Glomerular endothelial cell (primary cell): ENCODE data around the gene CLUH. TPM values are rescaled to one million over a fixed set of nuclear protein-coding genes. Genes with fewer than 3 reads are reported as not detected.

ENCODE experiments used
- DNase-seq: peaks from one replicate; pipeline ENCODE4 v3.0.0-alpha.2; 2011; ENCODE audit warnings: low read depth, low spot score; ENCODE audit errors: extremely low read depth
- total RNA-seq: library from RNA; depleted of rRNA; stranded (reverse); fragments of >200 nt; gene quantifications from 2 replicates; pipeline ENCODE4 v1.2.3, GENCODE V29; 2015

Gene CLUH, protein sequence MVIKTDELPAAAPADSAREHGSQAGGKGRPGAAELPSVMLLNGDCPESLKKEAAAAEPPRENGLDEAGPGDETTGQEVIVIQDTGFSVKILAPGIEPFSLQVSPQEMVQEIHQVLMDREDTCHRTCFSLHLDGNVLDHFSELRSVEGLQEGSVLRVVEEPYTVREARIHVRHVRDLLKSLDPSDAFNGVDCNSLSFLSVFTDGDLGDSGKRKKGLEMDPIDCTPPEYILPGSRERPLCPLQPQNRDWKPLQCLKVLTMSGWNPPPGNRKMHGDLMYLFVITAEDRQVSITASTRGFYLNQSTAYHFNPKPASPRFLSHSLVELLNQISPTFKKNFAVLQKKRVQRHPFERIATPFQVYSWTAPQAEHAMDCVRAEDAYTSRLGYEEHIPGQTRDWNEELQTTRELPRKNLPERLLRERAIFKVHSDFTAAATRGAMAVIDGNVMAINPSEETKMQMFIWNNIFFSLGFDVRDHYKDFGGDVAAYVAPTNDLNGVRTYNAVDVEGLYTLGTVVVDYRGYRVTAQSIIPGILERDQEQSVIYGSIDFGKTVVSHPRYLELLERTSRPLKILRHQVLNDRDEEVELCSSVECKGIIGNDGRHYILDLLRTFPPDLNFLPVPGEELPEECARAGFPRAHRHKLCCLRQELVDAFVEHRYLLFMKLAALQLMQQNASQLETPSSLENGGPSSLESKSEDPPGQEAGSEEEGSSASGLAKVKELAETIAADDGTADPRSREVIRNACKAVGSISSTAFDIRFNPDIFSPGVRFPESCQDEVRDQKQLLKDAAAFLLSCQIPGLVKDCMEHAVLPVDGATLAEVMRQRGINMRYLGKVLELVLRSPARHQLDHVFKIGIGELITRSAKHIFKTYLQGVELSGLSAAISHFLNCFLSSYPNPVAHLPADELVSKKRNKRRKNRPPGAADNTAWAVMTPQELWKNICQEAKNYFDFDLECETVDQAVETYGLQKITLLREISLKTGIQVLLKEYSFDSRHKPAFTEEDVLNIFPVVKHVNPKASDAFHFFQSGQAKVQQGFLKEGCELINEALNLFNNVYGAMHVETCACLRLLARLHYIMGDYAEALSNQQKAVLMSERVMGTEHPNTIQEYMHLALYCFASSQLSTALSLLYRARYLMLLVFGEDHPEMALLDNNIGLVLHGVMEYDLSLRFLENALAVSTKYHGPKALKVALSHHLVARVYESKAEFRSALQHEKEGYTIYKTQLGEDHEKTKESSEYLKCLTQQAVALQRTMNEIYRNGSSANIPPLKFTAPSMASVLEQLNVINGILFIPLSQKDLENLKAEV (N-terminal part only)
- 63.3 and 80.3 TPM in 2 replicates for total RNA-seq

DNA sequence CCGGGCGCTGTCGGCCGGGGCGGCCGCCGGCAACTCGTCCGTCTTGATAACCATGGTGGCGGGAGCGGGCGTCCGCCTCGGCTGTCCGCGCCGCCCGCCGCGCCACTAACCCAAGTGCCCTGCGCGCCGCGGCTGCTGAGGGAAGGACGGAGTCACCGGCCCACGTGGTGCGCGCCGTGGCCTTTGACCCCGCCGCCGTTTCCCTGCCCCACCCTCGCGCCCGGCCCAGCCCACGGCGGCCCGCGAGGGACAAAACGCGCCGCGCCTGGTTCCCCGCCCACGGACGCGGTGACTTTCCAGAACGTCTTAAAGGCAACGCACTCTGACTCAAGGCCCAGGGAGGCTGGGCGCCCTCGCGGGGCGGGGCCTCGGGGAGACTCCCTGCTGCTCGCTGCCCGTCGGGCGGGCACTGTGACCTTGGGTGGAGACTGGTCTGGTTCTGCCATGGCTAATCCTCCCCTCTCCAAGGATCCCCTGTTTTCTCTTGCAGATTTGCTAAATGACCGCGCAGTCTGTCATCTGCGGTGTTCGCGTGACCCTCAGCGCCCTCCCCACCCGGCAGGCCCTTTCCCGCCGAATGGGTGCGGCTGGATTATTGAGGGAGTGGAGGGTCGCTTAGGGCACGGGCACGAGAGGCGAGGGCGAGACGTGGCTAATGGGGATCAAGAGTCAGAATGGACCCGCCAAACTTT, at the start of gene CLUH:
Gene CLUH (minus strand): TSS at position 157 of the 692 bp plus-strand sequence. CDS start 103 bp downstream, at position 54.
- peak; percentile 64 for DNase-seq

DNA sequence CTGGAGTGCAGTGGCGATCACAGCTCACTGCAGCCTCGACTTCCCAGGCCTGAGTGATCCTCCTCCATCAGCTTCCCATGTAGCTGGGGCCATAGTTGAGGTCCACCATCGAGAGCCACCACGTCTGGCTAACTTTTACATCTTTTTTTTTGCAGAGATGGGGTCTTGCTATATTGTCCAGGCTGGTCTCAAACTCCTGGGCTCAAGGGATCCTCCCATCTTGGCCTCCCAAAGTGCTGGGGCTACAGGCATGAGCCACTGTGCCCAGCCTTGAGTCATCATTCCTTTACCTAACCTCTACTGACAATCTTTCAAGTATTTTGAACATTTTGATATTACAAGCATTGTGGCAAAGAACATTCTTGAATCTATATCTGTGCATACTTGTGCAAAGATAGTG, 47.3 kb upstream of the CLUH start:
- DNase-seq: no peak

DNA sequence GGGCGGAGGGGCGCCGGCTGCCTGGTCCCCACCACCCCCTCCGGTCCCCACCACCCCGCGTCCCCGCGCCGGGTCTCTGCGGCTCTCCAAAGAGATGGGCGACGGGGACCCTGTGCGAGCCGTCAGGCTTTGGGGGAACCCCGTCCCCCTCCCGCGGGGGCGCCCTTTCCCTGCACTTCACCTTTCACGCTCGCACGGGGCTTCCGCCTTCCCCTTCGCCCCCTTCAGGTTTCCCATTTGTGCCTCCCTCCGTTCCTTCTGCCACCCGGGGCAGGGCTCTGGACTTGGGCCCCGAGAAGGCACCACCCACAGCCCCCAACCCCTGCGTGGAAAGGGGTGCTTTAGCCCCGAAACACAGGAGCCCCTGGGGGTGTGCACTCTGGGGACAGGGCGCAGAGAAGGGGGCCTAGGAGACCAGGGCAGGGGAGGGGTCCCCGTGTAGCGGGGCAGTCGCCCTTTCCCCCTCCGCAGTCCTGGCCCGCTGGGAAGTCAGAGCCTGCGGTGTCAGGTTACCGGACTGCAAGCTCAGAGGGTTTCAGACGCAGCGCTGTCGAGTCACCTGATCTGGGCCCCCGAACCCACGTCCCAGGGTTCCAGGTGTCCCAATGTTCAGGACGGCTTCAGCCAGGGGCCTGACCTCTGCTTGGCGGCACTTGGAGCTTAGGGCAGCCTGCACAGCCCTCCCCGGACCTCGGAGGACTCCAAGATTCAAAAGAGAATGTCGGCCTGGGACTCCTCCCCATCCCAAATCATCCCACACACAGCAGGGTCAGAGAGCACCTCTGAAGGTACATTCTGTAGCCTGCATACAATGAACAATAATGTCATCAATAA, 44.5 kb upstream of the CLUH start:
- no peak for DNase-seq

DNA sequence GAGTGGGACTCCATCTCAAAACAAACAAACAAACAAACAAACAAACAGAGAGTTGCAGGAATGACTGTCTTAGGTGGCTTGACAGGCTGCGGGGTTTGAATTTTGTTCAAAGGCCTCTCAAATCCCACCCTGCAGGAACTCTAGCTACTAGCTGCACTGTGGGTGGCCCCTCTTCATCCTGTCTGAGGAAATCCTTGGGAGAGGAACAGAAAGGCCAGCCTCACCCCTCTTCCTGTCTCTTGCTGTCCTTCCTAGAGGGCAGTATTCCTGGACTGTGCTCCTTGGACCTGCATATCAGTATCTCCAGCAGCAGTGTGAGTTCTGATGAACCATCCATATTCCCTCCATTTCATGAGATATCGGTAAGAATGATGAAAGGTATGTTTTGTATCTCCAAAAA, 39.9 kb upstream of the CLUH start:
- DNase-seq: no peak

DNA sequence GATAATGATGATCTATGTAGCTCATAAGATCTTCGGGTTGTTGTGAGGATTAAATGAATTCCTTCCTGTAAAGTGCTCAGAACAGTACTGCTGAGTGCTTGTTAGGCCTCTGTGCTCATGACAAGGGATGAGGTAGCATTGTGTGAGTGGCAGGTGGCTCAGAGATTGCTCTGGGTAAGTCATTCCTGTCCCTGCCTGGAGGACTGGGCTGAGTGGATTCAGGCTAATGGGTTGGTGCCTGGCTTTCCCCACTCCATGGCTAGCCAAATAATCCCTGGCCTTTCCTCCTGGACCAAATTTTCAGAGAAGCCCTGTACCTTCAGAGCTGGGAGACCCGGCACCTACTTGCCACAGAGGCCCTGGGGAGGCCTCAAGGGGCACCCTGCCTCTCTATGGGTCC, 39.2 kb upstream of the CLUH start:
- DNase-seq: no peak

DNA sequence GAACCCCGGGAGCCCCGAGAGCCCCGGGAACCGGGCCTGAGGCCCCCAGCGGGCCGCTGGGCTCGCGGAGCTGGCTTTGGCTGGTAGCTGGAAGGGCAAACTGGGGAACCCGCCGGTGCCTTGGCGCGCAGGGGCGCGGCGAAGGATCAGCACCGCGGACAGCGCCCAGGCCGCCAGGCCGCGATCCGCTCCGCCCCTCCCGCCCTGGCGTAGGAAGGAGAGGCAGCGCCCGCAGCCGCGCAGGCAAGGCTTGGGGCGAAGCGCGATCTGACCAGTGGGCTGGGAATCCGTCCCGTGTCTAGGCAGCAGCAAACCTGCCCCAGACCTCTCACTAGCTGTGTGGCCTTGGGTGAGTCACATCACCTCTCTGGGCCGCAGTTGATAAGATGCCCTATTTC, 38.2 kb upstream of the CLUH start:
- no peak for DNase-seq

DNA sequence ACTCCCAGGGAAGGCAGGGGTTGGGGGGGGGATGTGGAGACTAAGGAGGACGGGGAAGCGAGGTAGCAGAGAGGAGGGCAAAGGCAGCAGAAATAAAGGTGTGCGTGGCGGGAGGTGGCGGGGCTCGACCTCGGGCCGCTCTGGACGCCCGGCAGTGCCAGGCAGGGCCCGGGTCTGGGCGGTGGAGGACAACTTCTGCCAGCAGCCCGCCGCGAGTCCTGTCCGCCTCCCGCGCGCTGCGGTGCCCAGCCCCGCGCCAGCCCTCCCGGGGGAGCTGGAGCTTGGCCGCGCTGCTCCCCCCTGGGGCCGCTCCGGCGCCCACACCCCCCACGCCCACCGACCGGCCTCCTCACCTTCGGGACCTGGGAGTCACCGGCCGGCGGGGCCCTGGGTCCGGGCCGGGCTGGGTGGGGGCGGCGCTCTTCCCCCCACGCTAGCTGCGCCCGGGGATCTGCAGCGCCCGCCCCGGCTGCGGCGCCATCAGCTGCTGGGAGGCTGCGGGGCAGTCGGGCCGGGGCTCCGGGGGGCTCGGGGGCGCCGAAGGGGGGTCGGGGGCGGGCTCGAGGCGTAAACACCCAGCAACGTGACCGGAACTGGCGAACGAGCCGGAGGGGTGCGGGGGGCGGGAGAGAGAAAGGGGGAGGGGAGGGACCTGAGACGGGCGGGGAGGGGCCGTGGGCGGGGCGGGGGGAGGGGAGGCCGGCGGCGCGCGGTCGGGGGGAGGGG, 37.7 kb upstream of the CLUH start, which contains the start of gene CCDC92B:
Gene CCDC92B (minus strand): TSS at position 595 of the 726 bp plus-strand sequence. CDS start 14,507 bp downstream, outside the sequence.
- no peak for DNase-seq

DNA sequence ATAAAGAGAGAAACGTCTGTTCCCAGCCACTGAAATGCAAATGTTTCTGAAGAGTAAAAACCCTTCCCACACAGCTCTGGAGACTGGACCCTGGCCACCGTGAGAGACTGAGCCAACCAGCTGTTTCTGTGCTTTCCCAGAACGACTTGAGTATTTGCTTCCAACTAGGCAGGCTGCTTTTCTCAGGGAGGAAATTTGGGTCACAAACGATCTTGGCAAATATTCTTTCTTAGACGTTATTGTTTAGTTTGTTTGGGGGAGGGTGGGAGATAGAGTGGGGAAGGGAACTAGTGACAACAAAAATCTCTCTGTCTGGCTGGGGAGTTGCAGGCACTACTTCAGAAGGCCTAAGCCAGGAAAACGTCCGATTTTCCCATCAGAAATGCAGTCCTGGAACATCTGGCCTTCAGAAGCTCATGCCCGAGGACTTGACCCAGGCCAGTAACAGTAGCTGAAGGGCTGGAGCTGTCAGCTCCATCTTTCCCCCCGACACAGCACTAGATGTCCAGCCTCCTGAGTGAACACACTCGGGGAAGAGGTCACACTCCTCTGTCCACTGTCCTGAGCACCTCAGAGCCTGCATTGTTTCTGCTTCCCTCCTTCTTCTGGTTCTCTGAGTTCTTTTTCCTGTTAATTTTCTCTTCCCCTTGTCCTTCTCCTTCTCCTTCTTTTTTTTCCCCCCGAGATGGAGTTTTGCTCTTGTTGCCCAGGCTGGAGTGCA, 33.9 kb upstream of the CLUH start:
- DNase-seq: no peak

DNA sequence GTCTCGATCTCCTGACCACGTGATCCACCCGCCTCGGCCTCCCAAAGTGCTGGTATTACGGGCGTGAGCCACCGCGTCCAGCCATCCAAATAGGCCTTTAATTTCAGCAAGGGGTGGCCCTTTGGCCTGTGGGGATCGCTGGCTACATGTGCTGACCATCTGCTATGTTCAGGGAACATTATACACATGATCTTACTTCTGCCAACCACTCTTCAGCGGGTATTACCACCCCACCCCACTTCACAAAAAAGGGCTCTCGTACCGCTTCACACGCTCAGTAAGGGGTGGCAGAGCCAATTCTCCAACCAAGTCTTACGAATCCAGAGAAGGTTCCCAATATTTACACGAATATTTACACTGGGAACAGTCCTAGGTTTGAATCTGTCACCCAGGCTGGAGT, 26.1 kb upstream of the CLUH start:
- DNase-seq: no peak

DNA sequence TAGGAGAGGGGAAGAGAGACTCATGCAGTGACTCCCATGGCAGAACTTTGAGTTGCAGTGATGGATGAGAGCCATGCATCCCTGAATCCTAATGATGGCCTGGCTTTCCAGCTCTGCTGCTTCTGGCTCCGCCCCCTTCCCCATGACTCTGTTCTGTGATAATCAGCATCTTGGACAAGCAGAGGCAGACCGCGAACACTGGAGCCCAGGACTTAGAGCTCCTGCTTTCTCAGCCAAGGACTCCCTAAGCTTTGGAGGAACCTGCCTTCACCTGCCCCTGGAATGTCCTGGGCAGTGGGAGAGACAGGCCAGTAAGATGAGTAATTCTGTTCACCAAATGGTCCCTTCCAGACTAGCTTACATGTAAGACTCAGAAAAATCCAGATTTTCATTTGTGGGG, 25.4 kb upstream of the CLUH start:
- no peak for DNase-seq

DNA sequence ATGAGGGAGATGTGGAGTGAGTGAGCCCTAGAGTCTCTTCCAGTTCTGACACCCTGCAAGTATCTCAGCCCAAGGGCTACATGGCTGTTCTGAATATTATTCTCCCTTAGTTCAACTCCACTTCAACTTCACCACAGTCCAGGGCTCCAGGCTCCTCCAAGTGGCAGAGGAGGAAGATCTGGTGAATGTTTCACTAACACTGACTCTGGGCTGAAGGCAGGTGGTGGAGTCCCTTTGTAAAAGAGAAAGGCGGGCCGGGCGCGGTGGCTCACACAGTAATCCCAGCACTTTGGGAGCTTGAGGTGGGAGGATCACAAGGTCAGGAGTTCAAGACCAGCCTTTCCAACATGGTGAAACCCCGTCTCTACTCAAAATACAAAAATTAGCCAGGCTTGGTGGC, 24.3 kb upstream of the CLUH start:
- no peak for DNase-seq

DNA sequence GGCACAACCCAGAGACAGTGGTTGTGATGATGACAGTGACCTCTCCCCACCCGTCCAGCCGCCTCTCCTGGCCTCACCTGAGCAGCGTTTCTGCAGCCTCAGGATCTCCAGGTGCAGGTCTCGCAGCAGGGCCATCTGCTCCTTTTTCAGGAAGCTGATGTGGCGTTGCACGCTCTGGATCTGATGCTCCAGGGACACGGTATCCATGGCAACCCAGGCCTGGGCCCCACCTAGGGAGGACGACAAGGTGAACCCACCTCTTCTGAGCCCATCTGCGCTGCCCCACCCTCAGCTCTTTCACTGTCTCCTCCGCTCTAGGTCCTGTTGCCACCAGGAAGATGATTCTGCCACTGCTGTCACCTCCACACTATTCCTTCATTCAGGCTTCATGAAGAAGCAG, 23.4 kb upstream of the CLUH start:
- DNase-seq: no peak

DNA sequence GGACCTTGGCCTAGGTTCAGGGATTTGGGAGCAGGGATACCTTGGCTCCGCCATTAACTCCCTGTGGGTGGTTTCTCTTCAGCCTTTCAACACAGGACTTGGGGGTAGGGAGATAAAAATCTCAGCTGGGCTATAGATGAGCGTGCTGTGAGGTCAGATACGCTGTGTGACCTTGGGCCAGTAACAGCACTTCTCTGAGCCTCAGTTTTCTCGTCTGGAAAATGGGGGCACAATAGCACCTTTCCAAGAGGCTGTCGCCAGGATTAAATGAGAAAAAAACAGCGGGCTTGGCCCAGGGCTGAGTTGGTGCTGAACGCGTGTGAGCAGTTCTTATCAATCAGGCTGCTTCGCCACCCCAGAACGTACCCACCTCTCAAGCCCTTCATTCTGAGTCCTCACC, 20.2 kb upstream of the CLUH start:
- no peak for DNase-seq

DNA sequence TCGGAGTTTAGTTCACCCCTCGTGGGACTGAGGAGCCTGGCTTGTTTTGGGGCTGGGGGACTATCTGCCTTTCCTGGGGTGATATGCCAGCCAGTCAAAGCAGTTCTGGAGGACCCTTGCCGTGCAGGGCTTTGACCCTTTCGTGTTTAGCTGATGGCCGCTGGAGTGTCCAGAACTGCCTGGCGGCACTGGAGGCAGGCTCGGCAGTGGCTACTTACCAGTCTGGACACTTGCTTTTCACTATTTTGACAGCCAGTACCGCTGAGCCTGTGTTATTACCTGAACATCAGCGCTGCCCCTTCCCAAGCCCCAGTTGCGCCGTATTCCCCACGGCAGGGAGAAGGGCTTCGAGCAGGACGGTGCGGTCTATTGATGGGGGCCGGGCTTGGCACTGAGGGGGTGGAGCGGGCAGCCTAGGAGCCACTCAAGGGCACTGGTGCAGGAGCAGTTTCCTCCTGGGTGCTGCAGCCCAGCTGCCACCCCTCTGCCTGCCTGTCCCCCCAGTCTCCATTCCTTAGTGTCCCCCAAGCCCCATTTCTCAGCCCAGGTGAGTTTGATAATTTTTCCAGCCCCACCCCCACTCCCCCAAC, 19.3 kb upstream of the CLUH start:
- no peak for DNase-seq

DNA sequence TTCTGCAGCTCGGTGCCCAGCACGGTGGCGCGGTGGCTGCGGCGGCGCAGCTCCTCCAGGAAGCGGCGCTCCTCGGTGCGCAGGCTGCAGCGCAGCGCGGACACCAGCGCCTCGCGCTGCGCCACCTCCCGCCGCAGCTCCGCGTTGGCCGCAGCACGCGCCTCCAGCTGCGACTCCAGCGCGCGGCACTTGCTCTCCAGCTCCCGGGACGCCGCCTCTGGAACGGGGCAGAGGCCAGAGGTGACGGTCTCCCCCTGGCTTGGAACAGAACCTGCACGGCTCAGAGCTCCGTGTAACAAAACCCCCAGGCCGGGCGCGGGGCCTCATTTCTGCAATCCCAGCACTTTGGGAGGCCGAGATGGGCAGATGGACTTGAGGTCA, 13.2 kb upstream of the CLUH start:
- DNase-seq: no peak

DNA sequence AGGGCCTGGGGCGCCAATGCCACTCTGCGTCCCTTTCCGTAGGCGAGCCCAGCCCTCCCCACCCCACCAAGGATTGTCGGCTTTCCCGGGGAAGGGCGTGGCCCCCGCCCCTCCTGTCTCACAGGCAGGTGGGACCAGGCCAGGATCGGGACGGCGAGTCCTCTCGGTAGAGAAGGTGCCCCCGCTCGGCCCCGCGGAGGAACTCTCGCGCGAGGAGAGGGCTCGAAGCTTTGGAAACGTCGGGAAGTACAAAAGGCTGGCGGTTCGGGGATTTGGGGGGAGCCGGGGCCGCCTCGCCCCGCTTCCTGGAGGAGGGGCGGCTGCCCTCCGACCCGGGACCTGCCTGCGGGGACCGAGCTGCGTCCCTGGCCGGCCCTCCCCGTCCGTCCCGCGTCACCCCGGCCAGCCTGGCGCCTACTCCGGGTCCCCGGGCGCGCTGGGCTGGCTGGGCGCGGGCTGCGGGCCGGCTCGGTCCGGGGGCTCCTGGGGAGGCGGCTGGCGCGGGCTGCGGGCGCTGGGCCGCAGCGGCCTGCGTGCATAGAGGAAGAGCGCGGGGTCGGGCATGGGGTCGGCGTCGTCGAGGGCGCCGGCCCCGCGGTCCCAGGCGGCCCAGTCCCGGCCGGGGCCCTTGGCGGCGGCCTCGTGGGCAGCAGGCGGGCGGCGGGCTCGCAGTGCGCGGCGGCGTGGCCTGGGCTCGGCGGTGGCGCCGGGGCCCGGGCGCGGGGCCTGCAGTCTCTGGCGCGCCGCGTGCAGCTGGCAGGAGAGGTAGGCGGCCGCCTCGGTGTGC, 12.6 kb upstream of the CLUH start:
- no peak for DNase-seq

DNA sequence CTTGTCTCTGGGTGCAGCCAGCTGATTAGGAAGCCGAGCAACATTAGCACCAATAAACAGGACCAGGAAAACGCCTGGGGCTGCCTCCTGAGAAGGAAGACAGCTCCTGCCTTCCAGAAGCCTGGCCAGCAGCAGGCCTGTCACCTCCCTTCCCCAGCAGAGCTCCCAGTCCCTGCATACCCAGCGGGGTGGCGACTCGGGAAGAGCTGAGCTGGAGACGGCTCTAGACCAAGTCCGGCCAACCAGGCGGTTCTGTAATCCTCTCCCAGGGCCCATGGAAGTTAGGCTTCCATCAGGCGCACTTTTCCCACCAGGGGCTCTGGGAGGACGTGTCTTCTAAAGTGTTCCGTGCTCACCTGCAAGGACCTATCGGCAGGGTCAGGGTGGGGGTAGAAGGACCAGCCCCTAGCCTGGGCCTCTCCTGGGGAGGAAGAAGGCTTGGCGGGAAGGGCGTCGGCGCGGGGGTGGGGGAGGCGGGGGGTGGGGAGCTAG, 12.0 kb upstream of the CLUH start:
- no peak for DNase-seq
